Measurements from ENCODE around the gene TVP23C. TPM values are rescaled to one million over a fixed set of nuclear protein-coding genes. Genes with fewer than 3 reads are reported as not detected.
"Not testable (repeated sequence)": the region's sequence is repeated elsewhere in the genome, so short reads cannot be mapped to it uniquely, and the experiment has no call there.

TVP23C gene
- total and polyA plus RNA-seq, 2 donors (not counting 3 experiments of a cell fraction or from before 2014, with no cell fraction given) = 6.4 to 36.3 TPM

- dilution Hi-C loops (cut with MboI; ENCODE audit: extremely low pct_ligation_motif_present, low sequenced_read_pairs) = no loop called here
- H3K4me3 ChIP-seq (replicated peaks in 1 of 3; ENCODE audit: insufficient read depth in 1 of 3, low read depth in 1 of 3, low read length in 3 of 3) = no peak overlapping the region
- no peaks in the 10 kb centered on the region for H3K27me3 ChIP-seq (ENCODE audit: control insufficient read depth in 2 of 2, insufficient read depth in 2 of 2, low read length in 2 of 2)
- H3K9ac ChIP-seq (replicated peaks; ENCODE audit: extremely low read depth, insufficient read depth, low read length) = no peak overlapping the region
- no peak for FAIRE-seq
- H4K20me1 ChIP-seq (replicated peaks; ENCODE audit: control insufficient read depth, extremely low read depth, insufficient read depth, low read length) = no peaks in the 10 kb centered on the region
- CTCF ChIA-PET = interaction anchor here (1.3 kb wide), 1 partner anchor 250 kb away, joined by 5 read pairs; no protein-coding TSS in a partner anchor
- no peaks in the 10 kb centered on the region for H3K79me2 ChIP-seq (ENCODE audit: control insufficient read depth, insufficient read depth, low read length)
- no peak for DNase-seq (ENCODE audit: low read depth, low spot score)
- no TSS peak for BruUV-seq (replicated peaks)
- no peak overlapping the region for H2AFZ ChIP-seq (ENCODE audit: low read depth, low read length)
- no peak for TF ChIP-seq POLR2AphosphoS5 (IDR thresholded peaks at IDR 0.05; ENCODE audit: insufficient read depth, low read depth, low read length)
- no peaks in the 10 kb centered on the region for H3K36me3 ChIP-seq (ENCODE audit: control insufficient read depth in 2 of 2, extremely low read depth in 1 of 2, insufficient read depth in 2 of 2, low read length in 2 of 2)
- H3K27ac ChIP-seq (ENCODE audit: insufficient read depth, low read depth, low read length) = no peak overlapping the region
- H3K4me1 ChIP-seq (ENCODE audit: control insufficient read depth, extremely low read depth, insufficient read depth, low read length) = peaks cover 17% of the 10 kb centered on the region
- intact Hi-C loops (cut with micrococcal nuclease) = no loop called here
- POLR2A ChIA-PET = interaction anchor here (0.5 kb wide), 1 partner anchor 874 kb away, joined by 7 read pairs; no protein-coding TSS in a partner anchor
- H3K9me3 ChIP-seq (replicated peaks; ENCODE audit: control insufficient read depth, insufficient read depth, low read length) = no peaks in the 10 kb centered on the region
- H3K4me2 ChIP-seq (ENCODE audit: insufficient read depth, low read length) = no peak overlapping the region
- no peaks in the 10 kb centered on the region for H3K9me1 ChIP-seq (replicated peaks; ENCODE audit: control insufficient read depth, extremely low read depth, insufficient read depth, low read length)
These were observed 55.4 kb downstream of the TVP23C start for GRCh38 chr17:15507896-15508295.

GRCh38 chr17:15507001-15507400 lies 56.3 kb downstream of the TVP23C start:
- no peak overlapping the region for H3K4me2 ChIP-seq (ENCODE audit: insufficient read depth, low read length)
- no peaks in the 10 kb centered on the region for H3K79me2 ChIP-seq (ENCODE audit: control insufficient read depth, insufficient read depth, low read length)
- no peak overlapping the region for H2AFZ ChIP-seq (ENCODE audit: low read depth, low read length)
- no peaks in the 10 kb centered on the region for H3K36me3 ChIP-seq (ENCODE audit: control insufficient read depth in 2 of 2, extremely low read depth in 1 of 2, insufficient read depth in 2 of 2, low read length in 2 of 2)
- H3K9me1 ChIP-seq (replicated peaks; ENCODE audit: control insufficient read depth, extremely low read depth, insufficient read depth, low read length) = no peaks in the 10 kb centered on the region
- dilution Hi-C loops (cut with MboI; ENCODE audit: extremely low pct_ligation_motif_present, low sequenced_read_pairs) (no loop called here), intact Hi-C loops (cut with micrococcal nuclease) (no loop called here)
- no peaks in the 10 kb centered on the region for H4K20me1 ChIP-seq (replicated peaks; ENCODE audit: control insufficient read depth, extremely low read depth, insufficient read depth, low read length)
- DNase-seq (ENCODE audit: low read depth, low spot score) (no peak), FAIRE-seq (no peak)
- H3K27me3 ChIP-seq (ENCODE audit: control insufficient read depth in 2 of 2, insufficient read depth in 2 of 2, low read length in 2 of 2) = no peaks in the 10 kb centered on the region
- H3K9ac ChIP-seq (replicated peaks; ENCODE audit: extremely low read depth, insufficient read depth, low read length) = no peak overlapping the region
- no TSS peak for BruUV-seq (replicated peaks)
- ChIA-PET CTCF (no interaction called here), POLR2A (no interaction called here)
- TF ChIP-seq POLR2AphosphoS5 (IDR thresholded peaks at IDR 0.05; ENCODE audit: insufficient read depth, low read depth, low read length) (no peak), EZH2 (IDR thresholded peaks at IDR 0.05; ENCODE audit: borderline replicate concordance, low read depth, low read length, severe bottlenecking) (no peak), GATA2 (IDR thresholded peaks at IDR 0.05; ENCODE audit: insufficient read depth, insufficient read length, low read depth, low read length) (no peak), MYC (IDR thresholded peaks at IDR 0.05; ENCODE audit: low read depth, low read length) (no peak), FOS (IDR thresholded peaks at IDR 0.05; ENCODE audit: borderline replicate concordance, insufficient read depth, low read length) (no peak), CTCF (IDR thresholded peaks at IDR 0.05; ENCODE audit: extremely low read depth in 1 of 2, insufficient read depth in 1 of 2, low read depth in 1 of 2, low read length in 2 of 2) (no peak), JUN (IDR thresholded peaks at IDR 0.05; ENCODE audit: borderline replicate concordance, insufficient read depth, insufficient read length, low read depth) (no peak), MAX (IDR thresholded peaks at IDR 0.05; ENCODE audit: insufficient read depth, insufficient read length) (no peak), POLR2A (IDR thresholded peaks at IDR 0.05; ENCODE audit: low read depth, low read length) (no peak)
- no peak overlapping the region for H3K4me3 ChIP-seq (replicated peaks in 1 of 3; ENCODE audit: insufficient read depth in 1 of 3, low read depth in 1 of 3, low read length in 3 of 3)
- H3K4me1 ChIP-seq (ENCODE audit: control insufficient read depth, extremely low read depth, insufficient read depth, low read length) = peaks cover 25% of the 10 kb centered on the region
- no peak overlapping the region for H3K27ac ChIP-seq (ENCODE audit: insufficient read depth, low read depth, low read length)
- no peaks in the 10 kb centered on the region for H3K9me3 ChIP-seq (replicated peaks; ENCODE audit: control insufficient read depth, insufficient read depth, low read length)

- CTCF ChIA-PET; BruUV-seq (replicated peaks); H2AFZ ChIP-seq (ENCODE audit: low read depth, low read length); H3K36me3 ChIP-seq (ENCODE audit: control insufficient read depth in 2 of 2, extremely low read depth in 1 of 2, insufficient read depth in 2 of 2, low read length in 2 of 2); POLR2A ChIA-PET; H3K9ac ChIP-seq (replicated peaks; ENCODE audit: extremely low read depth, insufficient read depth, low read length); DNase-seq (ENCODE audit: low read depth, low spot score); FAIRE-seq; dilution Hi-C loops (cut with MboI; ENCODE audit: extremely low pct_ligation_motif_present, low sequenced_read_pairs); H3K9me1 ChIP-seq (replicated peaks; ENCODE audit: control insufficient read depth, extremely low read depth, insufficient read depth, low read length); H3K4me3 ChIP-seq (replicated peaks in 1 of 3; ENCODE audit: insufficient read depth in 1 of 3, low read depth in 1 of 3, low read length in 3 of 3); H3K27me3 ChIP-seq (ENCODE audit: control insufficient read depth in 2 of 2, insufficient read depth in 2 of 2, low read length in 2 of 2); intact Hi-C loops (cut with micrococcal nuclease); H3K9me3 ChIP-seq (replicated peaks; ENCODE audit: control insufficient read depth, insufficient read depth, low read length); H3K79me2 ChIP-seq (ENCODE audit: control insufficient read depth, insufficient read depth, low read length); H4K20me1 ChIP-seq (replicated peaks; ENCODE audit: control insufficient read depth, extremely low read depth, insufficient read depth, low read length); H3K27ac ChIP-seq (ENCODE audit: insufficient read depth, low read depth, low read length); H3K4me2 ChIP-seq (ENCODE audit: insufficient read depth, low read length): not testable (repeated sequence)
- H3K4me1 ChIP-seq (ENCODE audit: control insufficient read depth, extremely low read depth, insufficient read depth, low read length) = peaks cover 23% of the 10 kb centered on the region
These were observed 57.6 kb downstream of the TVP23C start for GRCh38 chr17:15505708-15506107.

Measured in endothelial cell of umbilical vein (primary cell).